HUES6 (cell line): ENCODE measurements around the gene CORO1C.

Source experiments
- H3K27ac ChIP-seq: 2 replicates; pipeline ENCODE4 v1.7.0; 2013; ENCODE audit warnings: low read depth, mild to moderate bottlenecking, low read length, inconsistent platforms
- H3K27me3 ChIP-seq: 2 replicates; pipeline ENCODE4 v1.6.1; 2013; ENCODE audit warnings: low read length; ENCODE audit not compliant: control insufficient read depth, insufficient read depth
- H3K36me3 ChIP-seq: 2 replicates; pipeline ENCODE4 v1.6.1; 2013; ENCODE audit warnings: low read length; ENCODE audit not compliant: control insufficient read depth, insufficient read depth
- H3K4me1 ChIP-seq: 2 replicates; pipeline ENCODE4 v1.6.1; 2013; ENCODE audit warnings: low read length; ENCODE audit not compliant: control insufficient read depth, insufficient read depth
- H3K4me3 ChIP-seq: 2 replicates; pipeline ENCODE4 v1.5.1; 2013; ENCODE audit warnings: low read depth, low read length
- H3K9ac ChIP-seq: one replicate; pipeline ENCODE4 v1.6.1; 2013; ENCODE audit warnings: mild to moderate bottlenecking, low read length
- H3K9me3 ChIP-seq: 2 replicates; pipeline ENCODE4 v1.6.1; 2013; ENCODE audit warnings: low read depth, low read length; ENCODE audit not compliant: control insufficient read depth, insufficient read depth

The CORO1C gene

DNA sequence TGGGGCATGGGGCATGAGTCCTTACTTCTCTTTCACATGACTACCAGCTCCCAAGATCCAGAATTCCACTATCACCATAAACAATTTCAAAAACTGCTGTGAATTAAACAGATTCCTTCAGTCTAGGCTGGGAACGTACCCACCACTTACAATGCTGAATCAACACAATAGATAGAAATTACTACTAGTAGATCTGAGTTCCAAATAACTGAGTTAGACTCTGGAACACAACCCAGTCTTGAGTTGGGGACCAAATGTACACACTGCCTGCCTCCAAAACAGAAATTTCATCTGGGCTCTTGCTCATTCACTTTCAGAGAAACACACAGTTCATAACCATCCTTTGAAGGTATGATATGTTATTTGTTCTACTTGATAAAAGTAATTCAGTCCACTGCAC, 8.9 kb downstream of the CORO1C start:
- Histone ChIP-seq H3K9ac (no peak overlapping the region), H3K27ac (no peak overlapping the region), H3K36me3 (no peaks in the 10 kb centered on the region; the same call in 1 of the 2 replicates), H3K4me1 (peaks cover 54% of the 10 kb centered on the region), H3K27me3 (no peaks in the 10 kb centered on the region), H3K9me3 (no peaks in the 10 kb centered on the region), H3K4me3 (no peak overlapping the region)

- Histone ChIP-seq H3K4me3 (no peak overlapping the region), H3K4me1 (peaks cover 58% of the 10 kb centered on the region), H3K9me3 (no peaks in the 10 kb centered on the region), H3K36me3 (peaks cover 1% of the 10 kb centered on the region; the same call in 1 of the 2 replicates), H3K27ac (0 out of 2 replicates have a peak overlapping the region, but pooled peaks have one; percentile 25), H3K9ac (no peak overlapping the region), H3K27me3 (no peaks in the 10 kb centered on the region)
These were observed 9.5 kb downstream of the CORO1C start for GRCh38 chr12:108721824-108722223.

DNA sequence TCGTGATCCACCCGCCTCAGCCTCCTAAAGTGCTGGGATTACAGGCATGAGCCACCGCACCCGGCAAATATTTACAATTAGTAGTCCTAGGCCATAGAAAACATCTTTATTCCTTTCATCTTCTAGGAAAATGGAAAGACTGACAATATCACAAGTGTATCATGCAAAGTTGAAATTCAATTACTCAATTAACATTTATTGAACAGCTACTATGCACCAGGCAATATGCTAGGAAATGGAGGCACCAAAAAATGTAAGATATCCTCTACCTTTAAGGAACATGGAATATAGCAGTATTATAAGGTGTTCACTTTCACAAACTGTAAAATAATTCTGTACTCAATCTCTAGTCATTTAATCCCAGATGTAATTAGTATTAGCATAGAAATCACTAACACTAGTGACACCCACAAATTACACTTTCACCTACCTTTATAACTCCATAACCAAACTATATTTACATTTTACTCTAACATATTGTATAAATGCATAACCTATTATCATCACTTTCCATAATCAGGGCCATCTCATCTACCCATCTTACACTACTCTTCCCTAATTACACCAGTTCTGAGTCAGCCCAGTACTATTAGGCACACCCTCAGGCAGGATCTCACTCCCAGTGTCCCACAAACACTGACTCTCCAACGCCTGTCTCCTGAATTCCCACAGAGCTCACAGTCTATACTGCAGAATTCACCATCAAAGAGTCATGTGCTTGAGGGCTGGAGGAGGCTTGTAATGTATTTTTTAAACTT, 10.4 kb downstream of the CORO1C start:
- no peak overlapping the region for H3K4me3 ChIP-seq
- H3K9me3 ChIP-seq, result no peaks in the 10 kb centered on the region
- H3K9ac ChIP-seq, result no peak overlapping the region
- peaks cover 59% of the 10 kb centered on the region for H3K4me1 ChIP-seq
- no peaks in the 10 kb centered on the region for H3K27me3 ChIP-seq
- H3K27ac ChIP-seq, result no peak overlapping the region
- H3K36me3 ChIP-seq, result peaks cover 7% of the 10 kb centered on the region; the same call in 1 of the 2 replicates

DNA sequence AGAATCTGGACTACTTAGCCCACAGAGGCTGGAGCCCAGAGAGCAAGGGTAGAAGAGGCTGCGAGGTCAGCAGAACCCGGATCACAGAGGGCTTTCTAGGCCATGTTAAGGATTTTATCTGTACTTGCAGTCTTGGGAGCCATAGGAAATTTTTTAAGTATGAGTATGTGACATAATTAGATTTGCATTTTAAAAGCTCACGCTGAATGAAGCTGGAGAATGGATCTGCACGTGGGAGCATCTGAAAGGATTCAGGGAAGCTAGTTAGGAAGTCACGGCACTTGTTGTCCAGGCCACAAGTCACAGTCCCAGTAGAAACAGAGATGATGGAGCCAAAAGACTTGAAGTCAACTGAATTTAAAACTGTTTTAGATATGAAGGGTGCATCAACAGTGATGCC, 14.1 kb downstream of the CORO1C start:
- Histone ChIP-seq H3K4me3 (no peak overlapping the region), H3K27me3 (no peaks in the 10 kb centered on the region), H3K9me3 (no peaks in the 10 kb centered on the region), H3K27ac (no peak overlapping the region), H3K4me1 (peaks cover 52% of the 10 kb centered on the region), H3K9ac (no peak overlapping the region), H3K36me3 (peaks cover 7% of the 10 kb centered on the region; the same call in 1 of the 2 replicates)

DNA sequence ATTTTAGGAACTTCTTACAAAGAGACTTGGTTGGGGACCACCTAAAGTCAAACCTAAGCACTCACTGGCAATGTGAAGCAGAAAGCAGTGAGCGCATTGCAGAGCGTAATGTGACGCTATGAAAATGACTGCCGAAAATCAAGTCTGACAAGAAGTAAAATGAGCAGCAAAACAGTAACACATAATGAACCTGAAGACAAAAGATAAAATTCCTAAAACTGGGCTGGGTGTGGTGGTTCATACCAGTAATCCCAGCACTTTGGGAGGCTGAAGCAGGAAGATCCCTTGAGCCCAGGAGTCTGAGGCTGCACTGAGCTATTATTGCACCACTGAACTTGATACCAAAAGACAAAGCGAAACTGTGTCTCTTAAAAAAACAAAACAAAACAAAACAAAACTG, 16.5 kb downstream of the CORO1C start:
- no peak overlapping the region for H3K9ac ChIP-seq
- H3K4me1 ChIP-seq, result peaks cover 45% of the 10 kb centered on the region
- no peaks in the 10 kb centered on the region for H3K9me3 ChIP-seq
- no peak overlapping the region; the same call in 1 of the 2 replicates for H3K27ac ChIP-seq
- peaks cover 7% of the 10 kb centered on the region; the same call in 1 of the 2 replicates for H3K36me3 ChIP-seq
- H3K27me3 ChIP-seq, result no peaks in the 10 kb centered on the region
- H3K4me3 ChIP-seq, result 0 out of 2 replicates have a peak overlapping the region, but pooled peaks have one; percentile 0

- peaks cover 41% of the 10 kb centered on the region for H3K4me1 ChIP-seq
- no peaks in the 10 kb centered on the region for H3K9me3 ChIP-seq
- H3K36me3 ChIP-seq, result peaks cover 7% of the 10 kb centered on the region; the same call in 1 of the 2 replicates
- no peak overlapping the region for H3K27ac ChIP-seq
- H3K4me3 ChIP-seq, result no peak overlapping the region
- no peaks in the 10 kb centered on the region for H3K27me3 ChIP-seq
- no peak overlapping the region for H3K9ac ChIP-seq
These were observed 17.8 kb downstream of the CORO1C start for GRCh38 chr12:108713471-108713870.

DNA sequence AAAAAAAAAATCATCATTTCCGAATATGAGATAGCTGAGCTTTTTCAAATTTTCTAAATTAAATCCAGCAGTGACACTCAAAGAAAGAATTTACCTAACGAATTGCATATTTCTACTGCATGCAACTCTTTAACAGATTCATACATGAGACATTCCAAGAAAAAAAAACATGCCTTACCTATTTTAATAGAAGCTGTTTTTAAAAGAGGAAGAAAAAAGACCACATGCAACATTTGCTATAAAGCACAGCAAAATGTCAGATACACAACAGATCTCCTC, 18.5 kb downstream of the CORO1C start:
- H3K36me3 ChIP-seq, result peaks cover 7% of the 10 kb centered on the region; the same call in 1 of the 2 replicates
- H3K4me3 ChIP-seq, result no peak overlapping the region
- no peaks in the 10 kb centered on the region for H3K27me3 ChIP-seq
- H3K4me1 ChIP-seq, result peaks cover 41% of the 10 kb centered on the region
- H3K9ac ChIP-seq, result no peak overlapping the region
- H3K27ac ChIP-seq, result peak overlapping the region; percentile 43; the same call in 1 of the 2 replicates
- H3K9me3 ChIP-seq, result no peaks in the 10 kb centered on the region

DNA sequence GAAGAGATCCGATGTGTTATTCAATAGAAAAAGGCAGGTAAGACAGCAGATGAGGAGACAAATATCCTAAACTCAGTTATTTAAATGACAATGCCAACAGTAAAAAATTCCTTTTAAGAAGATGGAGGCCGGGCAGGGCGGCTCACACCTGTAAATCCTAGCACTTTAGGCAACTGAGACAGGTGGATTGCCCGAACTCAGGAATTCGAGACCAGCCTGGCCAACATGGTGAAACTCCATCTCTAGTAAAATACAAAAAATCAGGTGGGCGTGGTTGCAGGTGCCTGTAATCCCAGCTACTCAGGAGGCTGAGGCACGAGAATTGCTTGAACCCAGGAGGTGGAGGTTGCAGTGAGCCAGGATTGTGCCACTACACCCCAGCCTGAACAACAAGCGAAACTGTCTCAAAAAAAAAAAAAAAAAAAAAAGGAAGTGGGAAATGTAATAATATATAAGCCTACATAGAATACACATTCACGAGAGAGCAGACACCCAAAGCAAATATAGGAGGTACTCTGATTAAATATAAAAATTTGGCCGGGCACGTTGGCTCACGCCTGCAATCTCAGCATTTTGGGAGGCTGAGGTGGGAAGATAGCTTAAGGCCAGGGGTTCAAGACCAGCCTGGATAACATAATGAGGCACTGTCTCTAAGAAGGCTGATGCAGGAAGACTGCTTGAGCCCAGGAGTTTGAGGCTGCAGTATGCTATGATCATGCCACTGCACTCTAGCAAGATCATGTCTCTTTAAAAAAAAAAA, 19.0 kb downstream of the CORO1C start:
- peaks cover 37% of the 10 kb centered on the region for H3K4me1 ChIP-seq
- no peak overlapping the region for H3K4me3 ChIP-seq
- no peak overlapping the region for H3K9ac ChIP-seq
- H3K9me3 ChIP-seq, result no peaks in the 10 kb centered on the region
- H3K36me3 ChIP-seq, result peaks cover 7% of the 10 kb centered on the region; the same call in 1 of the 2 replicates
- no peaks in the 10 kb centered on the region for H3K27me3 ChIP-seq
- no peak overlapping the region for H3K27ac ChIP-seq

DNA sequence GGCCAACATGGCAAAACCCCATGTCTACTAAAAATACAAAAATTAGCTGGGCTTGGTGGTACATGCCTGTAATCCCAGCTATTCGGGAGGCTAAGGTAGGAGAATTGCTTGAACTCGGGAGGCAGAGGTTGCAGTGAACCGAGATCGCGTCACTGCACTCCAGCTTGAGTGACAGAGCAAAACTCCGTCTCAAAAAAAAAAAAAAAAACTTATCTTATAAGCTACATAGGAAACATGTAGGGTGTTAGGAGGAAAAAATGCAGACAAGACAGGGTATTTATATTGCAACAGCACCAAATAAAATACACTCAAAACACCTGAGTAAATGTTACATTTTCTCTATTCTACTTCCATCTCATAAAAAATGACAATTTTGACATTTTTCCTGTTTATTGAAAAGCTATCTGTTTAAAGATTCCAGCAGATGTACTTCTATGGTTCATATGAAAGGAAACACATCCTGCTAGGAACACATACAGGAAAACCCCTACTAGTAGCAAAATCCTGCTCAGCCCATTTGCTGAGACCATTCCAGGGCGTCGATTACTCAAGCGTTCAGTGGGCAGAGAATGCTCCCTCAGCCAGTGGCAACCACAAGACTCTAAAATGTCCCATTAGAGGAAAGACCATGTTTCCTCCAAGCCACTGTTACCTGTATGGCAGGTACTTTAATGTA, 19.7 kb downstream of the CORO1C start:
- H3K27ac ChIP-seq, result no peak overlapping the region
- peaks cover 4% of the 10 kb centered on the region; the same call in 1 of the 2 replicates for H3K36me3 ChIP-seq
- H3K4me1 ChIP-seq, result peaks cover 30% of the 10 kb centered on the region
- H3K27me3 ChIP-seq, result no peaks in the 10 kb centered on the region
- H3K4me3 ChIP-seq, result no peak overlapping the region
- H3K9me3 ChIP-seq, result no peaks in the 10 kb centered on the region
- H3K9ac ChIP-seq, result no peak overlapping the region

- no peaks in the 10 kb centered on the region for H3K36me3 ChIP-seq
- no peaks in the 10 kb centered on the region for H3K27me3 ChIP-seq
- H3K4me3 ChIP-seq, result no peak overlapping the region
- H3K27ac ChIP-seq, result no peak overlapping the region
- no peak overlapping the region for H3K9ac ChIP-seq
- no peaks in the 10 kb centered on the region for H3K9me3 ChIP-seq
- peaks cover 22% of the 10 kb centered on the region for H3K4me1 ChIP-seq
These were observed 21.6 kb downstream of the CORO1C start for GRCh38 chr12:108709697-108710096.

- H3K36me3 ChIP-seq, result peaks cover 17% of the 10 kb centered on the region
- no peak overlapping the region for H3K4me3 ChIP-seq
- H3K4me1 ChIP-seq, result peaks cover 39% of the 10 kb centered on the region
- H3K27ac ChIP-seq, result no peak overlapping the region
- no peaks in the 10 kb centered on the region for H3K27me3 ChIP-seq
- no peaks in the 10 kb centered on the region for H3K9me3 ChIP-seq
- no peak overlapping the region for H3K9ac ChIP-seq
These were observed 26.8 kb downstream of the CORO1C start for GRCh38 chr12:108704527-108704926.
